ENCODE results near the gene ANG.

GRCh38 chr14:20743556-20743955 is 55.0 kb downstream of the ANG start:
- no peak for TF ChIP-seq CTCF (IDR thresholded peaks at IDR 0.05)
- no peak for TF ChIP-seq POLR2A (IDR thresholded peaks at IDR 0.05)

Data from right lobe of liver (tissue), 4 donors.